Stimulated activated CD8-positive, alpha-beta memory T cell treated with anti-CD3 and anti-CD28 coated beads, Interleukin-12 subunit alpha, Interleukin-12 subunit beta, amount 100 ng/mL, for 1 hour (primary cell): ENCODE data around the gene MED25.
"Not testable (repeated sequence)": the region's sequence is repeated elsewhere in the genome, so short reads cannot be mapped to it uniquely, and the experiment has no call there.

Experiments used
- DNase-seq: peaks from one replicate; pipeline ENCODE4 v3.0.0-alpha.2; 2020; ENCODE audit warnings: low read depth

Gene MED25

DNA sequence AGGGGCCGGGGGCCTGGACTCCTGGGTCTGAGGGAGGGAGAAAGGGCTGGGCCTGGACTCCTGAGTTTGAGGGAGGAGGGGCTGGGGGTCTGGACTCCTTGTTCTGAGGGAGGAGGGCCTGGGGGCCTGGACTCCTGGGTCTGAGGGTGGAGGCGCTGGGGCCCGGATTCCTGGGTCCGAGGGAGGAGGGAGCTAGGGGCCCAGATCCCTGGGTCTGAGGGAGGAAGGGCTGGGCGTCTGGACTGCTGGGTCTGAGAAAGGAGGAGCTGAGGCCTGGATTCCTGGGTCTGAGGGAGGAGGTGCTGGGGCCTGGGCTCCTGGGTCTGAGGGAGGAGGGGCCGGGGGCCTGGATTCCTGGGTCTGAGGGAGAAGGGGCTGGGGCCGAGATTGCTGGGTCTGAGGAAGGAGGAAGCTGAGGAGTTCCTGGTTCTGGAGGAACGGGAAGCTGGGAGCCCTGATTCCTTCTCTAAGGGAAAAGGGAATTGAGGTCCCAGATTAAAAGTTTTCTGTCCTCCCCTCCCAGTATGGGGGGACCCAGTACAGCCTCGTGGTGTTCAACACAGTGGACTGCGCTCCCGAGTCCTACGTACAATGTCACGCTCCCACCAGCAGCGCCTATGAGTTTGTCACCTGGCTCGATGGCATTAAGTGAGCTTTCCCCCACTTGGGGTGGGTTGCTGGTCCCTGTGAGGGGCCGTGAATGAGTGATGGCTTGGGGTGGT is 721 bp downstream of the MED25 start:
- no peak for DNase-seq

DNA sequence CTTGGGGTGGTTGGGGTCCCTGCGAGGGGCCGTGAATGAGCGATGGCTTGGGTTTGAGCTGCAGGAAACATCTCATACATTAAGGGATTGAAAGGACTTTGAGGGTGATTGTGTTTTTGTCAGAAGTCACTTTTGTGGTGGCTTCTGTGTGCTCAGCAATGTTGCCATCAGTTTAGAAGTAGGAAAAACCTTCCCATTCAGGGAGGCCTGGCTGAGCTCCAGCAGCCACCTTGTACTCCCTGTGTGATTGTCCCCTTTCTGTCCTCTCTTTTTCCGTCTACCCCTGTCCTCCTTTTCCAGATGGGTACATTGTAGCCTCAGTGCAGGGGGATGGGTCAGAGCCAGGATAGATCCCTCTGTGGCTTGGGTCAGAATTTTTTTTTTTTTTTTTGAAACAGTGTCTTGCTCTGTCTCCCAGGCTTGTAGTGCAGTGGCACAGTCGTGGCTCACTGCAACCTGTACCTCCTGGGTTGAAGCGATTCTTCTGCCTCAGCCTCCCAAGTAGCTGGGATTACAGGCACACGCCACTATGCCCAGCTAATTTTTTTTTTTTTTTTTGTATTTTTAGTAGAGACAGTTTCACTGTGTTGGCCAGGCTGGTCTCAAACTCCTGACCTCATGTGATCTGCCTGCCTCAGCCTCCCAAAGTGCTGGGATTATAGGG is 1.5 kb downstream of the MED25 start:
- DNase-seq: not testable (repeated sequence)

DNA sequence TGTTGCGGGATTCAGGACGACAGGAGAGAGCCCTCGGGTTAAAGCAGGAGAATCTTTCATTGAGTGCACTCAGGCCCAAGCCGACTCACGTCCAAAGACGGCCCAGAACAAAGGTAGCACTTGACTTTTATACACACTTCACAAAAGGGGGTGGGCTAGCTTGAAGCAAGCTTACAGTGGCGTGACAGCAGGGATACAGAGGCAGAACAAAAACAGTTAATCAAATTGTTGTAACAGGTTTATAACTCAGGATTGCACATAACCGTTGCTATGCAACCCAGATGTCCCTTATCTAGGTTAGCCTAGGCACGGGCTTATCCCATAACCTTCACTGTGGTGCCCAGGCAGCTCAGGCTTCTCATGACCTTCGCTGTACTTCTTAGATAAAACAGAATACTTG is 2.0 kb downstream of the MED25 start:
- no peak for DNase-seq

DNA sequence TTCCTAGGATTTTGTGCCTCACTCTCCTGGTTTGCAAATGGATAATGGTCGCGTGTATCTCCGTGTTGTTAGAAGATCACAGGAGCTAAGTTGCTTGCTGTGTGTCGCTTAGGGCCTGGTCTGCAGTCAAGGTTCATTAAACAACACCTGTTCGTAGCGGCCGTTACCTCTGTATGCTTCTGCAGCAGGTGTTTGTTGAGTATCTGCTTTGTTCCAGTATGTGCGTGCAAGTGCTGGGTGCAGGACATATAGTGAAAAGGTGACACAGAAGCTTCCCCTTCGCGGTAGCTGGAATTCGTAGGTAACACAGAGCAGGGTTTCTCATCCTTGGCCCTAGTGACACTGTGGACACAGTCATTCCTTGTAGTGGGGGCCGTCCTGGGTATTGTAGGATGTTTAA is 5.4 kb downstream of the MED25 start:
- DNase-seq: no peak

DNA sequence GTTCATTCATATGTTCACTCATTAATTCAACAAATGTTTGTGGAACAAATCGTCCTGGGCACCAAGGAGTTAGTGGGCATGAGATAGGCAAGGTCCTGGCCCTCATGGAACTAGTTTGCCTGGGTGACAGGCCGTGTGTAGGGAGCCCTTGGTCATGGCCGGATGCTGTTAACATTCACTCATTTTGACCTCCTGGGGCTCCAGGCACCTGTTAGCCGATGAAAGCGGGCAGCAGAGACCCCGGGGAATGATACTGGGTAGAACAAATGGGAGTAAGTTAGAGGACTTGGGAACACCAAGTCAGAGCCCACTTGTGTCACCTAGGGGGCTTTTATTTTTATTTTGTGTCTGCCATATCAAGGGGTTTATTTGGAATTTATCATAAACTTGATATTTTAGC is 6.6 kb downstream of the MED25 start:
- DNase-seq: no peak

DNA sequence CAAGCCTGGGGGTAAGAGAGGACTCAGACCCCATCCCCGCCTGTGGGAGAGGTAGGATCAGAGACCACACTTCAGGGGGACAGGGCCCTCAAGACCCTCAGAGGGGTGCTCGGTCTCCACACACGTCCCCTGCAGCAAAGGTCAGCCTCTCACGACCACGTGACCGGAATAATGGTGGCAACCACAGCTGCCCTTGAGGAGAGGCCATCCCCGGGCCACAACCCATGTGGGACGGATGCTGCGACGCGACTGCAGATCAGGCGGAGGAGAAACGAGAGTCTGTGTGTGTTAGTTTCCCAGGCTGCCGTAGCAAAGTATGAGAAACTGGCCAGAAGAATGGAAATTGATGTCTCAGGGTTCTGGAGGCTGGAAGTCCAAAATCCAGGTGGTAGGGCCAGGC is 8.9 kb downstream of the MED25 start:
- no peak for DNase-seq

DNA sequence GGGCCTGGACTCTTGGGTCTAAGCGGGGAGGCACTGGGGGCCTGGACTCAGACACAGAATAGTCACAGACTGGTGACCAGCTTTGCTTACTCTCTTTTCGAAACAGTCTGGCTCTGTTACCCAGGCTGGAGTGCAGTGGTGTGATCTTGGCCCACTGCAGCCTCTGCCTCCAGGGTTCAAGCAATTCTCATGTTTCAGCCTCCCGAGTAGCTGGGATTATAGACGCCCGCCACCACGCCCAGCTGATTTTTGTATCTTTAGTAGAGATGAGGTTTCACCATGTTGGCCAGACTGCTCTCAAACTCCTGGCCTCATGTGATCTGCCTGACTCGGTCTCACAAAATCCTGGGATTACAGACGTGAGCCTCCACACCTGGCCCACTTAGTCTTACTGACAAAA is 11.1 kb downstream of the MED25 start:
- DNase-seq: no peak

DNA sequence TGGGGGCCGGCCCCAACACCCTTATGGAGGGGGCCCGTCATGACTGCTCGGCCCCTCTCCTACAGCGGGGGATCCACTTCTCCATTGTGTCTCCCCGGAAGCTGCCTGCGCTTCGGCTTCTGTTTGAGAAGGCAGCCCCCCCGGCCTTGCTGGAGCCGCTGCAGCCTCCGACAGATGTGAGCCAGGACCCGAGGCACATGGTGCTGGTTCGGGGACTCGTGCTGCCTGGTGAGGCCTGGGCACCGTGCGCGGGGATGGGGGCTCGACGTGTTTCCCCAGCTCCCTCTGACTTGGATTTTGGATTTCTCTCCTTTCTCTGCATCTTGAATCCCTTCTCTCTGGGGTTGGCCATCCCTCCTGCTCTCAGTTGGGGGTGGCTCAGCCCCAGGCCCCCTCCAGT is 11.6 kb downstream of the MED25 start:
- no peak for DNase-seq

DNA sequence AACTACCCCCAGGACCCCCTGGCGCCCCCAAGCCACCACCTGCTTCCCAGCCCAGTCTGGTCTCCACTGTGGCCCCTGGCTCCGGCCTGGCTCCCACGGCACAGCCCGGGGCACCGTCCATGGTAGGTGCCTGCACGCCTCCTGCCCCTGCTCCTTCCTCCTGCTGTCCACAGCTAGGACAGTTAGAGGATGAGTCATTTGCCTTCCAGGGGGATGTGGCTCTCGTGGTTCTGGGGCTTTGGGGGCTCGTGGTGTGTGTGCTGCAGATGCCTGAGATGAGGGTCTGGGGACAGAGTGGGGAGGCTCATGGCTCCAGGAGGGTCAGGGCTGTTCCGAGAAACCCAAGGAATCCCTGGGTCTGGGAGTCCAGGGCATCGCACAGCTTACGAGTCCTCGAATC is 12.7 kb downstream of the MED25 start:
- DNase-seq: no peak

DNA sequence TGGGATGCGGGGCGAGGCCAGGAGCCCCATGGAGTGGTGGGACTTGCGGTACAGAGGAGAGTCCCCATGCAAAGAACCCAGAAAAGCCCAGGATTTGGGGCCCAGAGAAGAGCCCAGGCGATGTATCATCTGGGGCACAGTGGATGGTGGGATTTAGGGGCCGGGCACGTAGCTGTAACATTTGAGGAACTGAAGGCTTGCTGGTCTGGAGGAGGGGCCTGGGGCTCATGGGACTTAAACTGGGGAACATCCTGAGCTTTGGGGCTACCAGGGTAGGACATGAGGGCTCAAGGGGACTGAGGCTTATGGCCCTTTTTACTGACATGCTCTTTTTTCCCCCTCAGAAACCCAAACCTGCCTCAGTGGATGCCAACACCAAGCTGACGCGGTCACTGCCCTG is 13.5 kb downstream of the MED25 start:
- no peak for DNase-seq

DNA sequence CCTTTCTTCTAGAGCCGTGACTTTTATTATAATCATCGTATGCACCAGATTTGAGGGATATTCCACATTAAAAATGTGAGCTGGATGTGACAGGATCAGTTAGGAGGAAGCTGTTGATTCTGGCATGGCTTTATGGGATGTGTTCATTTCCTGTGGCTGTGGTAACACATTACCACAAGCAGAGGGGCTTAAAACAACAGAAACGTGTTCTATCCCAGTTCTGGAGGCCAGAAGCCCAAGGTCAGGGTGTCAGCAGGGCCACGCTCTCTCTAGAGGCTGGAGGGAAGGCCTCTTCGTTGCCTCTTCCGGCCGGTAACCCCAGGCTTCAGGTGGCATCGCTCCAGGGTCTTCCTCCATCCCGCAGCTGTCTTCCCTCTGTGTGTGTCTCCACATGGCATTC is 14.5 kb downstream of the MED25 start:
- no peak for DNase-seq

DNA sequence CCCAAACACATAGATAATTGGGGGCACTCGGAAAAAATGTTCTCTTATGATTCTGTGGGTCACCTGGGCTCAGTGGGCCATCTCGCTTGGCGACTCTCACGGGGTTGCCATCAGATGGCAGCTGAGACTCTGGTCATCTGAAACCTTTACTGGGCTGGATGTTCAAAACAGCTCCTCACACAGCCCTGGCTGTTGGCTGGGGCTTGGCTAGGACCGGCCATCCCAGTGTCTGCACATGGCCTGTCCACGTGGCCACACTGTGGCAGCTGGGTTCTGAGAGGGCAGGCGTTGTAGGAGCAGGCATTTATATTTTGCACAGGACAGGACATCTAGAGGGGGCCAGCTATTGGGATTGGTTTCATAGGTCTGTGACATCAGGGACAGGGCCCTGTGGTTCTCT is 15.5 kb downstream of the MED25 start:
- no peak for DNase-seq

DNA sequence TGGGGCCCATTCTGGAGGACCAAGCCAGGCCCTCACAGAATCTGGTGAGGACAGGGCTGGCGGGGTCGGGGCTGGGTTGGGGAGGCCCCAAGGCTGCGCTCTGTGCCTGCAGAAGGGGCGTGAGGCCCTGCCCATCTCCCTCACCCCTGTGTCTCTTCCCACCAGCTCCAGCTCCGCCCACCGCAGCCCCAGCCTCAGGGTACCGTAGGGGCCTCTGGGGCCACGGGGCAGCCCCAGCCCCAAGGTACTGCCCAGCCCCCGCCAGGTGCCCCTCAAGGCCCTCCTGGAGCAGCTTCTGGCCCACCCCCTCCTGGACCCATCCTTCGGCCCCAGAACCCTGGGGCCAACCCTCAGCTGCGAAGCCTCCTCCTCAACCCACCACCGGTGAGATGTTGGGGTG is 17.5 kb downstream of the MED25 start:
- no peak for DNase-seq

DNA sequence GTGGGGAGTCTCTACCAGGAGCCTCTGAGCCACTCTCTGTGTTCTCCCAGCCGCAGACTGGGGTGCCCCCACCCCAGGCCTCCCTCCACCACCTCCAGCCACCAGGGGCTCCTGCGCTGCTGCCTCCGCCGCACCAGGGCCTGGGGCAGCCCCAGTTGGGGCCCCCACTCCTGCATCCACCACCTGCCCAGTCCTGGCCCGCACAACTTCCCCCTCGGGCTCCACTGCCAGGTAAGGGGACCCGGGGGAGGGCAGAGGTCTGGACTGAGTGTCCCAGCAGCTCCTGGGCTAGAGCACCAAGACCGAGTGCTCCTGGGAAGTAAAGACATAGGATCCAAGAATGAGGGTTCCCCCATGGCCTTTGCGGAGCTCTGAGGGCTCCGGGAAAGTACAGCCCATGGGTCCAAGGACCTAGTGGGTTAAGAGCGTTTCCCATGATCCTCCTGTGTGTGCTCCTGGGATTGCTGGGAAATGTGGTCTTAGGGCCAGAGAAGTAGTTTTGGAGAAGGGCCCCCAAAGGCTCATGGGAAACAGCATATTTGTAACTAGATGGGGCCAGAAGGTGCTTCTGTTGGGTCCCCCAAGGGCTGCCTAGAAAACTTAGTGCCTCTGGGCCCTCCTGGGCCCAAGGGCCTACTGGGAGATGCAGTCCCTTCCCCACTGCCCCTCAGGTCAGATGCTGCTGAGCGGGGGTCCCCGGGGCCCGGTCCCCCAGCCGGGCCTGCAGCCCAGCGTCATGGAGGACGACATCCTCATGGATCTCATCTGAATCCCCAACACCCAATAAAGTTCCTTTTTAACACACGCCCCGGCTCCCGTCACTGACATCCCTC is 18.3 kb downstream of the MED25 start:
- no peak for DNase-seq

DNA sequence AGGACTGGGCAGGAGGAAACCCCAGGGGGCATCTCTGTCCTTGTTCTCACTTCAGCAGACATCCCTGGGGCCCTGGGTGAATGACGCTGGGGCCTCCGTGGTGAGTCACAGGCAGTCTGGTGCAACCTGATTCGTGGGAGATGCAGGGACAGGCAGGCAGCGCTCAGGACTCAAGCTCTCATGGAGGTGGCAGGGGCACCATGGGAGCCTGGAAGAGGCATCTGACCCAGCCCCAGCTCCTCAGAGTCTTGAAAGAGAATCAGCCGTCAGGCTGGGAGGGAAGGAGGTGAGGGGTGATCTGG is 18.9 kb downstream of the MED25 start:
- DNase-seq: no peak

DNA sequence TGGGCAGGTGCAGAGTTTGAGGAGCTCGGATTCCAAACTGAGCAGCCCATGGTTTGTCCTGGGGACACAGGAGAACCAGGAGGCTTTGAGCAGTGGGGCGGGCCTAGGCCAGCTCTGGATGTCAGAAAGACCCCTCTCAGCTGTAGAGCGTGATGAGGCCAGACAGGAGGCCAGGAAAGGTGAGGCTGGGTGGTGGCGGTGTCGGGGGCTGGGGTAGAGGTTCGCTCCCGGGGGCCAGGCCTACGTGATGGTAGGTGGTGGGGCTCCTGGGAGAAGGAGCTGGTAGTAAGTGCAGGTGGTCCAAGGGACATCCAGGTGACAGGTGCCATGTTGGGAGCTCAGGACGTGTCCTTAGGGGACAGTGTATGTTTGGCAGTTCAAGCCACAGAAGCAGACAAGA is 19.3 kb downstream of the MED25 start:
- DNase-seq: no peak

DNA sequence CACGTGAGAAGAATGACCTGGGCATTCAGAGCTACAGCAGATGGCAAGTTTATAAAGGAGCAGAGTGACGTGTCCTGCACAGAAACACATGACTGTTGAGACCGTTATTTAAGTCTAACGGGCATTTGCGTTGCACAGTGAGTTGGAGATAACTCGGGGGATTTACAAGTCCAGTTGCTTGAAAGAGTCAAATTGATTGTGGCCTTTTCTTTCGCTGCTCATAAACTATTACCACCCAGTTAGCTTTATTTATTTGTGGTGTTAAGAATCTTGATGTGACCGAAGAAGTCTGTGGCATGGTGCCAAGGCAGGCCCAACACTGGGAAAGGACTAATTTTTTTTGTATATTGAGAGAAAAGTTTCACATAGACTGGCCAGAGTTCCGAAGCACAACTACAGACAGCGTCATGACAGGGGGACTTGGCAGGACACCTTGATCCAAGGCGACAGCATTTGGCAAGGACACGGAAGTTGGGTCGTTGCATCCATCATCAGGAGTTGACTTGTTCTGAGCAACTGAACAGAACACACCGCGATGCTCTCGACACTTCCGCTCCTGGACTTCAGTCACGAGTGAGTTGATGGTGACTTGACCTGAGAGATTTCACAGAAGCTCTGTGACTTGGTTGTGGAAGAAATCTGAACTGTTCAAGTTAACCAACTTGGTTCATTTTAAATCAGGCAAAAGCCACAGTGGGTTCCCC is 20.9 kb downstream of the MED25 start:
- no peak for DNase-seq

DNA sequence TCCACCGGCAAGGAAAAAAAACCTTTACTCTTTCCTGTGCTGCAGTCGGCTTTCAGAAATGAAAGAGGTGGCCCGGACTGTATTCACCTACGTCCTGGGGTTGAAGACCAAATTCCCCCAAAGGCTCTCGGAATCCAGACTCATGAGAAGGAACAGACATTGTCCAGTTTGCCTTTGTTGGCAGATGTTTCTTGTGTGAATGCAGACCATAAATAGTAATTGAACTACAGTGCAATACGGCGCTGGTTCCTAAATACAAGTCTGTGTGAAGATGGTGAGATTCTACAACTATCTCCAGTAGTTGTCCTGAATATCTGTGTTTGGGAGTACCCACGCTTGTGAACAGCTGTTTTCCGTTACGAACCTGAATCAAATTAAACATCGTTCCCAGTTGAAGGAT is 21.6 kb downstream of the MED25 start:
- no peak for DNase-seq

DNA sequence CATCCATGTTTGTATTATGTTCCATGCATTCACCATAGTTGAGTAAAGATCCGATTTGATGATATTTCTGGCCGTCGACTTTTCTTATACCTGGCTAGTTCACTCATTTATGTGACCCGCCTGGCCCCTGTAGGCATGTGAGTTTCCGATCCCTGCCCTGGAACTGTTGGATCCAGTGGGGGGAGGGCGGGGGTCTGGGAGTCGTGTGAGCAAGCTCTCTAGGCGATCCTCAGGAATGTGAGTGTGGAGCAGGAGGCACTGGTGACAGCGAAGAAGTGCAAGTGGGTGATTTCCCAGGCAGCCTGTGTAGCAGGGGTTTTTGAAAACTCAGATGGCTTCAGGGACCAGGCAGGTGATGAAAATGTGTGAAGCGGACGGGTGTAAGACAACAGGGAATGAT is 22.2 kb downstream of the MED25 start:
- no peak for DNase-seq

DNA sequence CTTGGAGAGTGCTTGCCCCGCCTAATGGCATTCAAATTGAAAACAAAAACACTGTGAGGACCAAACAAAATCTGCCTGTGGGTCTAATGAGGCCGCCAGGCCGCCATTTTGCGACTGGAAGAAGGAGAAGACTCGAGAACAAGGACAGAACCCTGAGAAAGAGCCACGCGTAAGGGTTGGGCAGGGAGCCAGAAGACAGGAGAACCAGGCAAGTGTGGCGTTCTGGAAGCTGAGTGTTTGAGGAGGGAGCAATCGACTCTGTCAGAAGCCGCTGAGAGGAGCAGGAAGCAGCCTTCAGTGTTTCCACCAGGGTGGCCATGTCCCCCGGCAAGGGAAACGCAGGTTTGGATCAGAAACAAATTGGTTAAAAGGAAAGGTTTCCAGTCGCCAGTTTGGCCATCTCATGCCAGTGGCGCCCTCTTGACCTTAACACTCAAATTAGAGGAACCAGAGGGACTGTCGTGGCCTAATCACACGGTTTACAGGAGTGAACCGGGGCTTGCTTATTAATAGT is 22.7 kb downstream of the MED25 start:
- DNase-seq: no peak

DNA sequence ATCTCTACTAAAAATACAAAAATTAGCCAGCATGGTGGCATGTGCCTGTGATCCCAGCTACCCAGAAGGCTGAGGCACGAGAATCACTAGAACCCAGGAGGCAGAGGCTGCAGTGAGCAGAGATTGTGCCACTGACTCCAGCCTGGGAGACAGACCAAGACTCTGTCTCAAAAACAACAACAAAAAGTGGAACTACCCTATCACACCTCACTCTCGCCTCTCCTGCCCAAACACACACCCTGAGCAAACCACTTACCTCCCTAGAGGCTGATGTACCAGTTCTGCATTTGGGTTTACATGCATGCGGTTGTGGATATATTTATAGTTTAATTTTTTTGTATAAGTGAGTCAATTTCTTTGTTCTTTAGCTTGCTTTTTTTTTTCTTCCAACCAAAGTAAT is 25.2 kb downstream of the MED25 start:
- no peak for DNase-seq
